Measurements from ENCODE around the gene HJV.
"Not testable (repeated sequence)": the region's sequence is repeated elsewhere in the genome, so short reads cannot be mapped to it uniquely, and the experiment has no call there.

The HJV gene, protein sequence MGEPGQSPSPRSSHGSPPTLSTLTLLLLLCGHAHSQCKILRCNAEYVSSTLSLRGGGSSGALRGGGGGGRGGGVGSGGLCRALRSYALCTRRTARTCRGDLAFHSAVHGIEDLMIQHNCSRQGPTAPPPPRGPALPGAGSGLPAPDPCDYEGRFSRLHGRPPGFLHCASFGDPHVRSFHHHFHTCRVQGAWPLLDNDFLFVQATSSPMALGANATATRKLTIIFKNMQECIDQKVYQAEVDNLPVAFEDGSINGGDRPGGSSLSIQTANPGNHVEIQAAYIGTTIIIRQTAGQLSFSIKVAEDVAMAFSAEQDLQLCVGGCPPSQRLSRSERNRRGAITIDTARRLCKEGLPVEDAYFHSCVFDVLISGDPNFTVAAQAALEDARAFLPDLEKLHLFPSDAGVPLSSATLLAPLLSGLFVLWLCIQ

DNA sequence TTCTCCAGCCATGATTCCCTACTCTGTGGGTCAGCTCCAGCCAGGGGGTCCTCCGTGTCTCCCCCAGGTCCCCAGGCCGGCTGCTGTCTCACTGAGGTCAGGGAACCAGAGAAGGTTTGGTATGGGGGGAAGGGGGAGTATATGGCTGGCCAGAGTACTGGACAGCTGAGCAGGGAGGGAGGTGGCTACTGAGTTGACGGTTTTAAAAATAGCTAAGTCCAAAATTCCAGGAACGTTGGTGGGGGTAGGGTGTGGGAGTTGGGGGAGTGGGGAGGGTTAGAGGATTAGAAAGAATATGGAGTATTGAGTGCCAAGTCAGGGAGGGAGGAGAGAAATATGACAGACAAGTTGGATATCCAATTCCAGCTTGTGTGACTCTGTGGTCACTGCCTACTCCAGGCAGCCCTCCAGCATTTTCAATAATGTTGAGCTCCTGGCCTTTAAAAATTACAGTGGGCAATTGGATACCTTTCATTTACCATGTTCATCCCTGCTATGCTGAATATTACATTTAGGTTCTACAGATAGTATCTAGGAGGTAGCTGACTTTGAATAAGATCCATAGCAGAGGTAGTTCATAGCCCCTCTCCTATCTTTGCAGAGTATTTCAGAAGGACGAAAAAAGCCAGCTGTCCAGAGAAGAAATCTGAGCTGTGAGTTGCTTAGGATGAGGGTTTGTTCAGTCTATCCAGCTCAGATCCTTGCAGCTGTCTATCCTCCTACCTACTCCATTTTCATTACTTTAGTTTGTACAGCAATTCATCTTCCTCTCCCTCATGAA, at the start of gene HJV:
Gene HJV, minus strand, starts transcription at position 114 of the 781 bp plus-strand sequence. CDS start 1,504 bp downstream, outside the sequence.
- no peak for DNase-seq

GRCh38 chr1:146059148-146059547, 37.6 kb upstream of the HJV start:
- DNase-seq: not testable (repeated sequence)

DNA sequence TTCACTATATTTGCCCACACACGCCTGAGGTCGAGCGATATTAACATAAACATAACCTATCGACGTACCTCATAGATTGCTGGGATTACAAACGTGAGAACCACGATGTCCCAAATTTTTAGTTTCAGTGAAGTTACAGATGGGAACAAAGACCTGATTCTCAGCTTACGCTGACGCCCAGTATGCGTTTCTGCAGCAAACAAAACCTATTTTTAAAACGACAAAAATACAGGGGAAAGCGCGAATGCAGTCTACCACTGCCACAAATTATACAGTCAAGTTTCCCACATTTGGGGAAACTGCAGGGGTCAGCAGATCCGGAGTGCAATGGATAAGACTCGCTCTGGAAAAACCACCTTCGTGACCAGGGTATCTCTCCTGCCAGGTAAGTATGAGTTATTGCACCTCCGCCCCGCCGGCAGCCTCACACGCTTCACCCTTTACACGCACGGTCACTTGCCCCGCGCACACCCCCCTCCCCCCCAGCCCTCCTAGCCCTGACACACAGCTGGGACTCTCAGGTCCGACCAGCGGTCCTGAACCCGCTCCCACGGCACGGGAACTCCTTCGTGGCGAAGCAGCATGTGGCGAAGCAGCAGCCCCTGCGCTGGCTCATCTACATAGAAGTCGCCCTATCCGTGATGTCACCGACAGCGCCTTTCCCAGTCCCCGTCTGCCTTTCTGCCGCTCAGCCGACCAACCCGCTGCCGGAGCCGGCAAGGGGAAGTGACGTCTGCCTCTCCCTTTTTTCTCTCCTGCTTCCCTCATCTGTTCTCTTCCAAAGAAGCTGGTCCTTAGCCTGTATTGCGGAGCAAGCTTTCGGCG, 30.5 kb upstream of the HJV start:
- DNase-seq: peak; percentile 80

- no peak for DNase-seq
Measured at GRCh38 chr1:146051452-146051851, 29.9 kb upstream of the HJV start.

DNA sequence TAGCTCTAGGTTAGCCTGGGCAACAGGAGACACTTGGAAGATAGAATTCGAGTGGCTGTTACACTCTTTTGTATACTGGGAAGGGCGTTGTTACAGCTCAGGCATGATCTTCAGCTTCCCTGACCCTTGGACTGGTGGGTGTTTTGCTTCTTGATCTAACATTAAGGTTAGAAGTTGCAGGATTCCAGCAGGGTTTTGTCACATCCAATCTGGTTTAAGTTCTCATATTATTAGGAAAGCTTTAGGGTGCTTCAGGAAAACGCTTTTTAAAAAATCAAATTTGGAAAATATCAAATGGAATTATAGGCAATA, 29.1 kb upstream of the HJV start:
- not testable (repeated sequence) for DNase-seq

DNA sequence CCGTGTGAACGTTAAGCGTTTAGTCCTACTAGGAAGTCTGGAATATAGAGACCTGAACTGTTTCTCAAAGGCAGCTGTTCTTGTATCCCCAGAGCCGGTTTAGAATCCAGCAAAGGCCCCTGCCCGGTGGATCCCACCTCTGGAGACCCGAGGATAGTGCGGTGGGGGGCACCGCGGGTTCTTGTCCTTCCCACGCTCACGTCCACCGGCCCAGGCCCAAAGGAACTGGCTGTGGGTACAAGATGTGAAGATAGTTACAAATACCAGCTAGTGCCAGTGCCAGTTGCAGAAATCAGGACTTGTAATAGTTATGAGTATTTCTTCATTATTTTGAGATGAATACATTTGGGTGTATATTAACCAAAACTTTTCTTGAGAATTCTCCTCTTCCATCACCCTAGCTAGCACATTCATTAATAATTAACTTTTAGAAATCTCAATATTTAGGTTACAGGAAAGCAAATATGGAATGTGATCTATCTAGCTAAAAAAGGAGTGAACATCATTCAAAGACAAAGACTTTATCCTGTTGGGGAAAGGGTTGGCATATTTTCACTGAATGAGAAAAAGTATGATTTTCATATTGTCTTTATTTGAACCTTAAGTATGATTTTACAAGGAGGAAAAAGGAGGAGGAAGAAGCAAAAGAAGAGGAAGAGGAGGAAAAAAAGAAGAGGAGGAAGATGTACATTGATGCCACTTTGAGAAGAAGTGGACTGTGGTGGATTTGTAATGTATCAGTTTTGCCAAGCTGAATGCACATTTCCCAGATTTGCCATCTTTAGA, 28.5 kb upstream of the HJV start:
- not testable (repeated sequence) for DNase-seq

DNA sequence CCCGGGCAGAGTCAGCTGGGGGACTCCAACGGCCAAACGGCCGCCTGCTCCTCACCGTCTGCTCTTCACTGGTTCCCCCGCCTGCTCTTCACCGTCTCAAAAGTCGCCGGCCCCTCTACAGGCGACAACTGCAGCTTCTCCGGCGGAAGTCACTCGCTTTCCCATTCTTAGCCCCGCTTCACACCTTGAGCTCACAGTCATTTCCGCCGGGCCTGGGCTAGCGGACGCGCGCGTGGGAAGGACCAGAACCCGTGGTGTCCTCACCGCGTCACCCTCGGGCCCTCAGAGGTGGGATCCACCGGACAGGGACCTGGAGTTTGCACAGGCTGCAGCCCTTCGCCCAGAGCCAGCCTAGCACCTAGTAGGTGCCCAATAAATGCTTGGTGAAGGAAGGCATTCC, 27.9 kb upstream of the HJV start:
- DNase-seq: no peak

DNA sequence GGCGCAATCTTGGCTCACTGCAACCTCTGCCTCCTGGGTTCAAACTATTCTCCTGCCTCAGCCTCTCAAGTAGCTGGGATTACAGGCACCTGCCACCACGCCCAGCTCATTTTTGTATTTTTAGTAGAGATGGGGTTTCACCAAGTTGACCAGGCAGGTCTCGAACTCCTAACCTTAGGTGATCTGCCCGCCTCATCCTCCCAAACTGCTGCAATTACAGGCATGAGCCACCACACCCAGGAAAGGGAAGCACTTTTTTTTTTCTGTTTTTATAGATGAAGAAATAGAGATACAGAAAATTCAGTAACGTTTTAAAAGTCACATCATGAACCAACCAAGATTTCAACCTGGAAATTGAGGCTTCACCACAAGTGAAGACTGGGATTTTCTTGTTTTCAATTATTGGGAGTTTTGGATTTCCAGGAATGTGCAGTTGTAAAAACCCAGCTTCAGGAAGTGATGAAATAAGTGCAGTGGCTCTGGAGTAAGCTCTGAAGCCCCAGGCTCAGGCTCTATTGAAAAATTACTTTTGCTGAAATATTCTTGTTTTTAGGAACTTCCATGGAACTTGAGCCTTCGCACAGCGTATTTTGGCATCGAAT, 27.1 kb upstream of the HJV start:
- DNase-seq: not testable (repeated sequence)

- no peak for DNase-seq
Measured at GRCh38 chr1:146046664-146047063, 25.1 kb upstream of the HJV start.

- no peak for DNase-seq
Measured at GRCh38 chr1:146039844-146040194, 18.3 kb upstream of the HJV start.

DNA sequence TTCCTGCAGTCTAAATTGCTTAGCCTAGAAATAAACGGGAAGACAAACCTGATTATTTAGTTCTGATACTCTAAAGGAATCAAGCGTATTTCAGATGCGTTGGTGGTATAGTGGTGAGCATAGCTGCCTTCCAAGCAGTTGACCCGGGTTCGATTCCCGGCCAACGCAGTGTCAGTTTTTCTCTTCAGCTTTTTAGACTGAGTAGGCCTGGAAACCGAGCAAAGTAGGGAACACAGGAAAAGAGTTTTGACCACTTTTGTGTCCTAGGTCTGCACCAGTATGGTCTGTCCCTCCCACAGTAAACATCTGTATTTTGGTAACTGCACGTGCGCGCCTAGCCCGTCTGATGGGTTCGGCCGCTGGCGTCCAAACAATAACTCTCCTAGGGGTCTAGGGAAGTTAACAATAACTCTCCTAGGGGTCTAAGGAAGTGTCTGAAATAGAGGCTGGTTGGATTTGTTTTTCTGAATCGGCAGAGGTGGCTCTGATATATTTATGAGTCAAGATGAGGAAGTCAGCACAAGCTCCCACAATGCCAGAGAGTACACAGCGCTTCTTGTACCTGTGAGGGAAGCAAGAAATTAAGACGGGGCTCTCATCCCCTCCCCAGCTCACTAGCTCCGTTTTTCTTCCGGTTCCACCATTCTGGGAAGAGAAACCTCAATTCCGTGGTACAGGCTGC, 15.6 kb upstream of the HJV start:
- peak; percentile 58 for DNase-seq

GRCh38 chr1:146036241-146036964, 14.9 kb upstream of the HJV start:
- peak; percentile 26 for DNase-seq

DNA sequence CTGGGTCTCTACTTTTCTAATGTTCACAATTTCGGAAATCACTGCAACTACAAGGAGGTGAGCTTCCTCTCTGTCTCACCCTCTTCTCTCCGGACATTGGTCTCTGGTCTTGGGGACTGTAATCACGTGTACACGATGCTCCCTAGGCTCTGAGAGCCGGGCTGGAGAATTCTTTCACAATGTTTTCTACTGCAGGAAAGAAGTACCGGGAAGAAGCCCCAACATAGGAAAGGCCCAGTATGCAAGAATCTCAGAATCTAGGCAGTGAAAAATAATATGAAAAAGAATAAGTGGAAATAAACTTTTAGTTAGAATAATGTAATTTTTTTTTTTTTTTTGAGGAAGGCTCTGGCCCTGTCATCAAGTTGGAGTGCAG, 13.5 kb upstream of the HJV start:
- no peak for DNase-seq

- peak; percentile 4 for DNase-seq
Measured at GRCh38 chr1:146032631-146033219, 11.2 kb upstream of the HJV start.

DNA sequence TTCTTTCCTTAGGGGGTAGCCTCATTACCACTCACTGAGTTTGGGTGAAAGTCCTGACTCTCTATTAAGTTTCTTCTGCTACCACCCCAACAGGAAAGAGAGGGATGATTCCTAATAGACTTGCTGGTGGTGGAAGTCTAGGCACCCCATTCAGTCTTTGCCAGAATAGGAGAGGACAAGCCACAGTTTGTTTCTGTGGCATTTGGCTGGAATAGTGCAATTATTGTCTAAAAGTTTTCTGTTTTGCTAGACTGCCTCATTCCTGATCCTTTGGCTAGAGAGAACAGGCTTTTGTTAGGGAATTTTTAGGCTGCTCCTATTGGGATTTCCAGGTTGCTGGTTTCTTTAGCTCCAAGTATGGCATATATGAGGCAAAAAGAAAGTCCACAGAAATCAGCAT, 9.9 kb upstream of the HJV start:
- DNase-seq: no peak

GRCh38 chr1:146029117-146029516, 7.6 kb upstream of the HJV start:
- DNase-seq: no peak

- not testable (repeated sequence) for DNase-seq
Measured at GRCh38 chr1:146026650-146027049, 5.1 kb upstream of the HJV start.

DNA sequence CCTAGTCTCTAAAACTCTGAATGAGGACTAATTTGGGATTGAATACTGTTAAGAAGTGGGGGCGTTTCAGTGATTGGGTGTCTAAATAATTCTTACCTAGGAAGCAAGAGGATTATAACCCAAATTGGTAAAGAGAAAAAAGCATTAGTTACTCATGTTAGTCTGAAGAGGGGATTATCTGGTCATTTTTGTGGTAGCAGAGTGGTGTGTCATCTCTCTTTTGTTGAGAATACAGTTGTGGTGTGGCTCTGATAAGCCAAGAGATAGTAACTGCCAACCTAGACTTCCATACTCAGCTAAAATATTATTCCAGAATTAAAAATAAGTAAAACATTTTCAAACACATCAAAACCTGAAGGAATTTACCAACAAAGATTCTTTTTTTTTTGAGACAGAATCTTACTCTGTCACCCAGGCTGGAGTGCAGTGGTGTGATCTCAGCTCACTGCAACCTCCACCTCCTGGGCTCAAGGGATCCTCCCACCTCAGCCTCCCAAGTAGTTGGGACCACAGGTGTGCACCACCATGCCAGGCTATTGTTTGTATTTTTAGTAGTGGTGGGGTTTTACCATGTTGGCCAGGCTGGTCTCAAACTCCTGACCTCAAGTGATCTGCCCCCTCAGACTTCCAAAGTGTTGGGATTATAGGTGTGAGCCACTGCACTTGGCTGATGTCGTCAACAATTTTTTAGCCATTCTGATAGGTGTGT, 4.4 kb upstream of the HJV start:
- not testable (repeated sequence) for DNase-seq

- DNase-seq: no peak
Measured at GRCh38 chr1:146022403-146023127, 1.0 kb upstream of the HJV start.
